Choroid plexus epithelial cell (primary cell): ENCODE measurements around the gene SLC2A4.

Source experiments
- DNase-seq: peaks from one replicate; pipeline ENCODE4 v3.0.0-alpha.2; 2010; ENCODE audit warnings: low read depth
- H3K4me3 ChIP-seq: 2 replicates; pipeline ENCODE4 v1.5.1; 2011; ENCODE audit warnings: low read depth, mild to moderate bottlenecking, control low read depth, low read length, moderate library complexity
- CTCF ChIP-seq: conservative IDR thresholded peaks from 2 replicates; pipeline ENCODE4 v1.5.1; 2011; ENCODE audit warnings: low read depth, mild to moderate bottlenecking, control low read depth, inconsistent platforms, low read length, moderate library complexity

Gene SLC2A4

GRCh38 chr17:7256766-7257456 is 24.6 kb upstream of the SLC2A4 start:
- H3K4me3 ChIP-seq: no peak overlapping the region
- no peak for DNase-seq
- TF ChIP-seq CTCF: no peak

- no peak for TF ChIP-seq CTCF
- no peak overlapping the region for H3K4me3 ChIP-seq
- DNase-seq: peak; percentile 29
These were observed 22.6 kb upstream of the SLC2A4 start for GRCh38 chr17:7258731-7259554.

- no peak for DNase-seq
- H3K4me3 ChIP-seq: no peak overlapping the region
- TF ChIP-seq CTCF: no peak
These were observed 22.0 kb upstream of the SLC2A4 start for GRCh38 chr17:7259555-7259889.

- no peak for DNase-seq
- no peak for TF ChIP-seq CTCF
- H3K4me3 ChIP-seq: no peak overlapping the region
These were observed 21.4 kb upstream of the SLC2A4 start for GRCh38 chr17:7260151-7260550.

GRCh38 chr17:7260651-7261378 is 20.7 kb upstream of the SLC2A4 start:
- no peak for DNase-seq

More at GRCh38 chr17:7260651-7261378, 20.7 kb upstream of the SLC2A4 start:
- peak overlapping the region; percentile 50 for H3K4me3 ChIP-seq
- no peak for TF ChIP-seq CTCF
